AG08395 (cell line): Measurements from ENCODE around the gene DYTN.
"Not testable (repeated sequence)": the region's sequence is repeated elsewhere in the genome, so short reads cannot be mapped to it uniquely, and the experiment has no call there.

ENCODE experiments used
- DNase-seq: peaks from one replicate; pipeline ENCODE4 v3.0.0; 2012; ENCODE audit warnings: mixed read lengths, low spot score

DYTN gene, protein sequence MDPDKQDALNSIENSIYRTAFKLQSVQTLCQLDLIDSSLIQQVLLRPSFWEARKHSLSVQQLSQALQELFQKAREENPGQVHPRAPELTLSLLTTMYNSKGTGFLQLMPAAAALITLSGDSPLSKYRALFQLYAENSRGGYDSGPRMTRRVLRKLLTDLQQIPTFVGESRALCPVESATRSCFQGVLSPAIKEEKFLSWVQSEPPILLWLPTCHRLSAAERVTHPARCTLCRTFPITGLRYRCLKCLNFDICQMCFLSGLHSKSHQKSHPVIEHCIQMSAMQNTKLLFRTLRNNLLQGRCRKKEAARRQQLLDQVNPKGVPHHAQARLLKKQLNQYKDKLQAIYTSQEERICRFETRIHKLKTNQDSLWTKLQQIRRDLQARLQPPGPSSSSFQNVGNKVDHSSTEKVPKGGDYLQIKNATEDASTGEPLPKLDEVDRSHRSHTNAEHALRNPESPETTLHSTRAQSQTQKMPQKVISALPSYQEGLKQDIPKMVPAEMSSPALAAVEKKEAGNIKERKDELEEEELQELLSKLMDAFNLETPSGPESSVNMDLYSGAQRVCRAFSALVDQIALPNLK

DNA sequence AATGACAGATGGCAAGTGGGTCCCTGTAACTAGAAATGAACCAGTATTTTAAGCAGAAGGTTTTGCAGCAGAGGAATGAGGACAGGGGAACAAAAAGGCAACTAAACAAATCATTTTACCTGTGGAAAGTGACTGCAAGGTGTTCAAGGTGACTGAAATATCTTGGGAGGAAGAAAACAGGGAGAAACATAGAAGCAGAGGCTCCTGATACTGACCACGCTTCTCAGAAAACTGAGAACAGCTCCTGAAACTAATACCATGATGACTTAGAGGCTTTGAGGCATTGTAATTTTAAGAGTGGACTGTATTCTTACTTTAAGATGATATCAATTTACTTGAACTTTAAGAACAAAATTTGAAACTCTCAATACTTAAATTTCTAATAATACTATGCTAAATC, at the start of gene DYTN:
TSS of gene DYTN (minus strand) at position 101 of the 400 bp plus-strand sequence. CDS start 117 bp downstream, outside the sequence.
- no peak for DNase-seq

DNA sequence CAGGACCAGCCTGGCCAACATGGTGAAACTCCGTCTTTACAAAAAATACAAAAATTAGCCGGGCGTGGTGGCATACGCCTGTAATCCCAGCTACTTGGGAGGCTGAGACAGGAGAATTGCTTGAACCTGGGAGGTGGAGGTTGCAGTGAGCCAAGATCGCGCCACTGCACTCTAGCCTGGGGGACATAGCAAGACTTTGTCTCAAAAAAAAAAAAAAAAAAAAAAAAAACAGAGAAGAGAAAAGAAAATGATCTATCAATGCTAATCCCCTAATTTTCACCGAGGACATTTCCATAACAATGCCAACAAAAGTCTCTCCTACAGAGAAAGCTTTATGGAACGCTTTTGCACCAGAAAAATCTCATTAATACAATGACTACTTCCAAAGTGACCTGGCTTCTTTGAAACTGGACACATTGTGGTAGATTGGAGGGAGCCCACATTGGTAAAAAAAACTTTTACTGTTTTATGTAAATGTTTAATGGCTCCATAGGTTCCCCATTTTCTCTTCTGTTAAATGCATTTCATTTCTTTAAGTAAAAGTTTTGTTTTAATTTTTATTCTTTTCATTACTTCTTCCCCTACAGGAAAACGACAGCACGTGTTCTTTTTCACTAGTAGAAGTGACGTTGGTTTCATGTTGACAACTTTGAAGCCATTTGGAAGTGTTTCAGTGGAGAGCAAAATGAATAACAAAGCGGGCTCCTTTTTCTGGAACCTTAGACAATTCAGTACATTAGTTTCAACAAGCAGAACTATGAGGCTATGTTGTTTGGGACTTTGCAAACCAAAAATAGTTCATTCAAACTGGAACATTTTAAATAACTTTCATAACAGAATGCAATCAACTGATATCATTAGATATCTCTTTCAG, 48.1 kb upstream of the DYTN start:
- no peak for DNase-seq

DNA sequence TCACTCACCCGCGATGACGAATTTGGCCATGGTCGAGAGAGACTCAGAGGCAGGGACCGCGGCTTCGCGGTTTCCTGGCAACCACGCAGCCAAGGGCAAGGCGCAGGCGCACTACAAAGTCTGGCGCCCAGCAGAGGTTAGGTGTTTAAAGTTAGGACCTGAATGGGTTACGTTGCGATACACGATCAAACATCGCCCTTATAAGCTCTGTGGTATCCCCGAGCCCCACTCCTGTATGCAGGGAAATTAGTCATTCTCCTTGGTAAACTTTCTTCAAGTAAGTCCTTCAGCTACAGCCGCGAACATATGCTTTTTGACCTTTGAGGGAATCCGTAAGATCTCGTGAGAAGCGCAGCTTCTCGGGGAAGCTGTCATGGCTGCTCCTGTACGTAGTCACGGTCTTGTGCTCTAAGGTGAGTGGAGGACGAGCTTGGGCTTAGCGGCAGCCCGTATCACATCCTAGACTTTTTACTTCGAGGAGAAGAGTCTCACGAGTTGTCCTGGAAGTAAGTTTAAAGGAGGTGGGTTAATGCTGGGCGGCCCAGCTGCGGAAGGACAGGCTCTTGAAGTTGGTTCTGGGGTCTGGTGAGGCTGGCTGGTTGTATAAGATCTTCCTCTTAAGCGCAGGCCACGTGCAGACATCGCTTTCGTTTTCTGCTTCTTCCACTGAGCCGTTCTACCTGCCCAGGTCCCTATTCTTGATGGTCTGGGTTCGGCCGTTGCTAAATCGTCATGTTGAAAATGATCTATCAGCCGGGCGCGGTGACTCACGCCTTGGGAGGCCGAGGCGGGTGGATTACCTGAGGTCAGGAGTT, 47.3 kb upstream of the DYTN start, which contains the start of the genes FASTKD2 and MDH1B:
TSS of gene FASTKD2 (plus strand) at position 365 of the 815 bp plus-strand sequence. CDS start 1,088 bp downstream, outside the sequence.
TSS of gene MDH1B (minus strand) at position 87 of the 815 bp plus-strand sequence. CDS start at position 30, 57 bp downstream.
- peak; percentile 96 for DNase-seq

DNA sequence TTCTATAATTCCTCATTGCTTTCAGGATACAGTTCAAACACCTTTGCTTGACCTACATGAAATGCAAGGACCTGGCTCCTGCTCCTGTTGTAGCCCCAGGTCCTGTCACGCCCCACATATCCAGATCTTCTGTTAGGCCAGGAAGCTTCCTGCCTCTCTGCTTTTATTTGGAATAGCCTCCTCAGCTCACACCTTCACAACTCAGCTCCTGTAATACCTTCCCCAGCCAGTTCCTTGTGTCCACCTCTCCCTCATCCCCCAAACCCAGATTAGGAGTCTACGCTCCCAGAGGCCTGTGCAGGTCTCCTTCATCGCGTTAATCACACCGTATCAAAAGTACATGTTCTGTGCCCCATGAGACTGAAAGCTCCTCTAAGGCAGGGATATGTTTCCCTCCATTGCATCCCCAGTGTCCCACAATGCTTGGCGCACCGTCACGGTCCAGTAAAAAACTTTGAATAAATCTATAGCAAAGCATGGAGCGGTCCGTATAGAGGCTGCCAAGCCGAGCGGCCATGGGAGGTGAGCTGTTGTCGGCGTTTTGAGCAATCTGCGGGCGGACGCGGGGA, 46.6 kb upstream of the DYTN start:
- DNase-seq, result no peak

DNA sequence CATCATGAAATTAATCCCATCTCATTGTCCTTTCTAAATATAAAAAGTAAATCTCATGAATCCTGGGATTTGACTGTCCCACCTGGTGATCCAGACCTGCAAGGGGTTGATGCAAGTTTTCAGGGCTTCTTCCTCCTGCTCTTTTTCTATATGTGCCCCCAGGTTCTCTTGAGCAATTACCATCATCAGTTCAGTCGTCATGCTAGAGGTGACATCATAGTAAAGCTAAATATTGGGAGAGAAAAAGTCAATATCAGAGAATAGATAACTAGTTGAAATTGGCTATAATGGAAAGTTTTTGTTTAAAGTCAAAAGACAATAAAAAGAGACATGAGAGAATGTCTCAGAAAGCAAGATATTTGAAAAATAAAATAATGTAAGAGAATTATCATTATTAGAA, 38.6 kb upstream of the DYTN start:
- no peak for DNase-seq

DNA sequence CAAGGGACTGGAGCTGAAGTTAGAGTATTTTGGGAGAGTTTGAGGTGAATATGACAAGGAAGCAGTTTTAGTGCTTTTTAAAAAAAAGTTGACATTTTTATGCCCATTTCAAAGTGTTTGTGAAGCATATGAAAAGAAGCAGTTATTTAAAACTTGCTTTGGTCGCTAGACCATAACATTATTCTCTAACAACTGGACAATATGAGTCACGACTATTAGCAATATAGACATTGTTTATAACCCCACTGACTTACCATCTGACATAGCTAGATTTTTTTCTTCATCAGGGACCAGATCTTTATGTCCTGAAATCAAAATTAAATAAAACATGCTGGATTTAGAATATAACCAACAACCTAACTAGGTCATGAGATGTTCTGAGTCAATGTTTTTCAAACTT, 22.6 kb upstream of the DYTN start:
- no peak for DNase-seq

DNA sequence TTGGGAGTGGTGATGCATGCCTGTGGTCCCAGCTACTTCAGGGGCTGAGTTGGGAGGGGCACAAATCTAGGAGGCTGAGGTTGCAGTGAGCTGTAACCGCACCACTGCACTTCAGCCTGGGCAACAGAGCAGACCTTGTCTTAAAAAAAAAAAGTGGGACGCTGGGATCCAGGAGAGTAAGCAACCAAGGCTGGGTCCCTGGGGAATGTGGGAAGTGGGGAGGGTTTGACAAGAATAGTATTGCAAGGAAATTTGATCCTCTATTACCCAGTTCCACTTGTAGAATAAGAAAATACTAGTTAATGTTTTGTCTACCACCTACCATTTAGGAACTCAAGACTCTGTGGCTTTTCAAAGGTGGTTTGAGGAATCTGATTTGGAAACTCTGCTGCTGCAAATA, 21.1 kb upstream of the DYTN start:
- DNase-seq, result no peak

DNA sequence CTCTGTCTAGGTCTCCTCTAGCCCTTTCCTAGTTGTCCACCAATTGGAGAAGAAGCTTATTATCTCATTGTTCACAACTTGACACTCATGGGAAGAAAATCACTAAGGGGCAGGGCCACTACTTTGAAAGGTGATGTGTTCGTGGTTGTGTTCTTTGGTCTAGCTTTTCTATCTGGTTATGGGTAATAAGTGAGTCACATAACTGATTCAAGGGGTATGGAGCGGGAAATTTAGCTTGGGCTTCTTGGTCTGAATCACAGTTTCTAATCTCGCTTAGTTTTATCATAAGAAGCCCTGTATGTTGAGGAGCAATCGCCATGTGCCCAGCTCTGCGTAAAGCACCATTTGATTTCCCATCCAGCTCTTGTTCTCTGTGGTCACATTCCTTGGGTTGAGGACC, 18.7 kb upstream of the DYTN start:
- no peak for DNase-seq

DNA sequence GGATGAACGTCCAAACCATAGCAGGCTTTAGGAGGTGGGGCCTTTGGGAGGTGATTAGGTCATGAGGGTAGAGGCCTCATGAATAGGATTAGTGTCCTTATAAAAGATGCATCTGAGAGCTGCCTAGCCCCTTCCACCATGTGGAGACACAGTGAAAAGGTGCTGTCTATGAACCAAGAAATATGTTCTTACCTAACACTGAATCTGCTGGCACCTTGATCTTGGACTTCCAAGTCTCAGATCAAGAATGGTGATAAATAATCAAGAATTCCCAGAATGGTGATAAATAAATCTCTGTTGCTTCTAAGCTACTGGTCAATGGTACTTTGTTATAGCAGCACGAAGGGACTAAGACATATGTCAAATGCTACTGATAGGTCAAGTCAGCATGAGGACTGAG, 15.1 kb upstream of the DYTN start:
- DNase-seq, result no peak

DNA sequence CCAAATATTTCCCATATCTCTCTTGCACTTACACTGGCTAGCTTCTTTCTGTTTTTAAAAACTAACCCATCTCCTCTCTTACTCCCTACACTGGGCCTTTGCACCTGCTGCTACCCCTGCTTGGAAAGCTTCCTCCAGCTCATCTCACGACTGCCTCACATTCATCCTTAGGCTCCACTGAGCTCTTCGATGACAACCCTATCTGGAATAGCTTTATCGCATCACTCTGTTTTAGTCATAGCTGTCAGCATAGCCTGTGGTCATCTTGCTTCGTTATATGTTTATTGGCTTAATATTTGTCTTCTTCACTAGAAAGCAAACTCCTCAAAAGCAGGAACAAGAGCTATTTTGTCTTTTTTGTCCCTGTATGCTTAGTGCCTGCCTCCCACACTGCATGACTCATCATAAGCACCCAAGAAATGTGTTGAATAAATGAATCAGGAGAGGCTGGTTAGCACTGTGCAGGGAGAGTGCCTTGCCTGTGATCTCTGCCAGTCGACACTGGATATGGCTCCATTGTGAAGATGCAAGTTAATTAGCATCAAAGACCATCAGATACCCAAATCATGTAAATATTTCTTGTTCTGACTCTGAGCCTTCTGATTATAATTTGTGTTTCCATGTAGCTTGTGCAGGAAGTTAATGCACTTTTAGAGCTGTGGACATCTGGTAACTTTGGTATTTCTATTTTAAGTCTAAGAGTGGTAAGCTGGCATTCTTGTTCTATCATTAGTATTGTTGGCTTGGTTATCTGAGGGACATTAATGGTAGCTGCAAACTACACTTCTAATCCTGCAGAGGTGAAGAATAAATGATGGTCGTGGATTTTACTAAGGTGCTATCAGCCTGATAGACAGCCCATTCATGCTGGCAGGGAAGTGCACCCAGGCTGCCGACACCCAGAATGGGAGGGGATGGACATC, 10.3 kb upstream of the DYTN start:
- no peak for DNase-seq

DNA sequence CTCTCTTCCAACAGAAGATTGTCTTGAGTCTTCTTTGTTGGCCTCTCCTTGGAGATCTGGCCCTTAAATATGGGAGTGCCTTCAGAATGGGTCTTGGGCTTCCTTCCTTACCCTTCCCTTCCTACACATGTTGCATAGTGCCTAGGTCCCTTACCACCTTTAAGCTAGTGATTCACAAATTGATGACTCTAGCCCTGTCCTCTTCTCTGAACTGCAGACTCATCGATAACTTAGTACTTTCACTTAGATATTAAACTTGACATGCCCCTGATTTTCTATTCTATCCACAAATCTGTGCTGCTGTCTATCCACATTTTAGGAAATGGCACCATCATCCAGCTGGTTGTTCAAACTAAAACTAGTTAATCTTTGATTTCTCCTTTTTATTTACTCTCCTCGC, 9.1 kb upstream of the DYTN start:
- no peak for DNase-seq

DNA sequence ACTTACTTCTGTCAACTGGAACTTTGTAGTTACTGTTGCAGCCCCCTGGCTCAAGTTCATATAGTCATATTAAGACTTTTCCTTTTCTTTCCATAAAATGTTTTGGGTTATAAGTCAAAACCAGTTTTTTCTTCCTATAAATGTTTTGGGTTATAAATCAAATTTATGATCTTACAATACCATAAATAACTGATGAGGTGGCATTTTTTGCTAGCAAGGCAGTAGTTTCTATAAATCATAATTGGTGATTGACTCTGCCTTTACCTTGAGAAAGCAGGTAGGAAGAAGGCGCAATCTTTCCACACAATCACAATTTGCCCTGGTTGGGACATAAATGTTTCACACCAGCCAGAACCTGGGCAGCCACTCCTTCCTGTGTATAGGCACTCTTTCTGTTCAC, 5.1 kb upstream of the DYTN start:
- DNase-seq, result no peak

DNA sequence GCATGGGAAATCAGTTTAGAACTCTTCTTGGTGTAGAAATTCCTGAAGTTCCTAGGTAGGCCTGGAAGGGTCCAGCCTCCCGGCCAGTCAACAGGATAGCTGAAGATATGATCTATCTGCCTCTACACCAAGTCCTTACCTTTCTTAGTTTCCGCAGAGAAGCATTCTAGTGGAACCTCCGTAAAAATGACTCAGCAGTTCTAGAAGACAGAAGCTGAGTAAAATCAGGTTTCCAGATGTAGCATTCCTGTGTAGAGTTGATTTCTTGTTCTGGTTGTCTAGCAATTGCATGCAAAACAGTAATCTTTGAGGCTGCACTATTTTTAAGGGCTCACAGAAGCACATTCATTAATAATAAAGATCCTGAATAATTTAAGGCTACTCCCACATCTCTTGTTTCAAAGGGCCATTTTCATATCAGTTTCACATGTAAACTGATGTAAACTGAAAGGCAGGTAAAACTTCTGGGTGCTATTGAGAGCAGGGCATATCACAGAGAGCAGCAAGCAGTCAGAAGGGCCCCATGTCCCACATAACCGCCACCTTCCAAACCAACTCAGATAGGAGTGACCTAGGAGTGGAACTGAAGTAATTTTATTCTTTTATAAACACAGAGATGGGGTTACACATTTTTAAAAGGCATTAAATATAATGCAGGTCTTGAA, 3.2 kb upstream of the DYTN start:
- DNase-seq, result no peak

DNA sequence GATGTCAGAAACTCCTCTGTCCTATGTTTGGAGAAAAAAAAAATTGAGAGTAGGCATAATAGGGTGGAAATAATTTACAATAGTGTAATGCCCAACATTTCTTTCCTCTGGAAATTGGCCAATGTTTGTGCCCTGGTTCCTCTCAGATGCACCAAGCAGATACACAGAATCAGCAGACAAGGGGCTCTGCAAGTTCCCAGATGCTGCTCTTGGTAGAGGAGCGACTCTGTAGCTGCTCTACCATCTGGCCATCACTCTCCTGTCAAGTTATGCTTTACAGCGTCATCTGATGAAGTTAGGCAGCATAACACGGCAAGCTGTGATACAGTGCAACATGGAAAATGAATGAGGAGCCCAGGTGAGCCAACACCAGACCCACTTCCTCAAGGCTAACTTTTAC, 1.6 kb downstream of the DYTN start:
- no peak for DNase-seq

DNA sequence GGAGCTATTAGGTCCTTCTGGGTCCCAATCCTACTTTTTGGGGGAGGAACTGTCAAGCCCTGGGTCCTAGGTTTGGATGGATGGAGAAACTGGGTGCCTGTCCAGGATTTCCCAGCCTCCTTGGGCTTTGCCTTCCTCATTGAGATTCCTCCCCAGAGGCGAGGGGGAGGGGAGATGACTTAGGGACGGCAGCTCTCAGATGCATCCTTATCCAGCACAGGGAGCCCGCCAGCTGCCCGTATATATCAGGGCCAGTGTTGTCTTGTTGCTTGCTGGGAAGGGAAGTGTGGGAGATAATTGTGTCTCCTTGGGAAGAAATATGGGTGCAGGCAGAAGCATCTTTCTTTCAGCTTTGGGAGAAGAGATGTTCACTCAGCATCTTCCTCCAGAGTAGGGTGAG, 3.0 kb downstream of the DYTN start:
- DNase-seq, result not testable (repeated sequence)

DNA sequence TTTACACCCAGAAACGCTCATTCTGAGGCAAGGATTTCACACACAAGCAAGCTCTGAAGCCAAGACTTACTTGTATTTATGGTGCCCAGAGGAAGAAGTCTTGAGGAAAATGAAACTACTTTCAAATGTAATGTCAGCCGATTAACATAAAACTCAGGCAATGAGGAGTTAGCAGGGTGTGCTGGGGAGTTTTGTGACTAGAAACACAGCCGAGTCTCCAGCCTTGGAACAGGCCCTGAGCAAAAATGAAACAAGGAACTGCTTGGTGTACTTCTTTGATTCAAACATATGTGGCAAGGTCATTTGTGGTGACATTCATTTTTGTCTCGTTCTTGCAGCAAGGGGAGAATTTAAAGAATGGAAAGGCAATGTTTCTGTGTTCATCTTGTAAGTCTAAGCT, 4.5 kb downstream of the DYTN start:
- no peak for DNase-seq

DNA sequence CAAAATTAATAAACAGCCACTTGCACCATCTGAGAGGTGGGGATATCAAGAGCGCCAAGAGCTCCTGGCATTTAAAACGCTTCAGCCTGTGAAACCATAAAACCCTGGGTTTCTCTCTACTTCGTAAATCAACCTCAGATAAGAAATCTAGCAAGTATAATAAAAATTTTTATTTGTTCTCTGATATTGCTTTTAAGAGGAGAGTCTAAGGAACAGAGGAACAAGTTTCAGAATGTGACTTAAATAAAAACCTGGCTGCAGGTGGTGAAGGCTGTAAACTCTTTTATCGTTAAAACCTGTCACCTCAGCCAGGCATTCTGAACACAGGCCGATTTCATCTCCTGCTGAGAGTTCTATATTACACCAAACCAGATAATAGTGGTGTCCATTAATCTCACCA, 9.9 kb downstream of the DYTN start:
- no peak for DNase-seq

DNA sequence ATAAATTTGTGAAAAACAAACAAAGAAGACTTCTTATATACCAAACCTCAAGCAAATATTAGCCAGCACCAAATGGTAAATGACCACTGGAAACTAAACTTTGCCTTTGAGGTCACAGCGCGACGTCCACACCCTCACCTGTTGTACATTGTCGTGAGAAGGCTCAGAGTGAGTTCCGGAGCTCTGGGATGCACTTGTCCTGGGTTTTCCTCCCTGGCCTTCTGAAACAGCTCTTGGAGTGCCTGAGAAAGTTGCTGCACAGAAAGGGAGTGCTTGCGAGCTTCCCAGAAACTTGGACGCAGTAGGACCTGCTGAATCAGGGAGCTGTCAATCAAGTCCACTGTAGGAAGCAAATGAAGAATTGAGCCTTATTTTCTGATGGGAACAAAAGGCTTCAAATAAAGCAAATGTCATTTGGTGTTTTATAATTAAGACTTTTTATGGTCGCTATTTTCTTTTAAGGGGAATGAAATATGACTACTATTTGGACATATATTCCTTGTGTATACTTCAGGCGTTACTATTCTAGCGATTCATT, 11.0 kb downstream of the DYTN start:
- no peak for DNase-seq

DNA sequence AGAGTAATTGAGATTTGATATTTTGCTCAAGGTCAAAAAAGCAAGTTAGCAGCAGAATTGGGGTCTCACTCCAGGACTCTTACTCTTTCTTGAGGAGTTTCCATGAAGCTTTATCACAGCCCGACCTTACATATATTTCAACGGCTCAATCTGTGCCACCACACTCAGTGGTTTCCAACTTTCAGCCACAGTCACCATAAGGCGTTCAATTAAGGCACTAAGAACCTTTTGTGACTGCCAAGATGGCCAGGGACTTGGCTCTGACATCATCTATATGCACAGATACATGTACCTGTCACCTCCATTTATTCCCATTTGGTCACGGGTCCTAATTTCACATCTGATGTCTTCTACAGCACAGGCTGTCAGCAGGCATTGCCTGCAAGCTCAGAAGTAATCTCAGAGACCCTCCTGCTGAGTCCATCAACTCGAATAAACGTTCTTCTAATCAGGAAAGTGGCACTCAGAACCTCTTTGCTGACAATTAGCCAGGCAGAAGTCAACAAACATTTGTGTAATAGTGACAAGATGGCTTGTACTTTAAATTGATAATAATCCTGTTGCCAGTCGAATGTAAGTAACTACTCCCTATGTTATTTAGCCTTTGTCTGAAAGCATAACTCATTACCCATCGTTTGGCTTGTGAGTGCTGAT, 16.1 kb downstream of the DYTN start:
- DNase-seq, result no peak
